Breast epithelium (tissue), 4 donors: ENCODE data around the gene NRXN3. TPM values are rescaled to one million over a fixed set of nuclear protein-coding genes. Genes with fewer than 3 reads are reported as not detected.

ENCODE experiments used
- DNase-seq, 2 donors: peaks; one replicate each; pipeline ENCODE4 v3.0.0-alpha.2; 2019; ENCODE audit warnings: low spot score in 2 of 2
- H3K27ac ChIP-seq, 2 donors: fragments of 200-600 bp; sonication (generic) in 1 of 2; one replicate each; pipeline ENCODE4 v1.5.1; 2016 to 2019; ENCODE audit warnings: mild to moderate bottlenecking in 1 of 2
- H3K27me3 ChIP-seq, 2 donors: fragments of 200-600 bp; sonication (generic) in 1 of 2; one replicate each; pipeline versions ENCODE4 v1.5.1 to v1.6.0; 2017 to 2019; ENCODE audit warnings: control low read depth in 1 of 2, mild to moderate bottlenecking in 1 of 2
- H3K36me3 ChIP-seq: fragments of 200-600 bp; one replicate; pipeline ENCODE4 v1.5.1; 2019
- H3K4me1 ChIP-seq, 2 donors: fragments of 200-600 bp; sonication (generic); one replicate each; pipeline ENCODE4 v1.5.1; 2016 to 2019; ENCODE audit warnings: control low read depth in 1 of 2
- H3K4me3 ChIP-seq, 3 donors: fragments of 200-600 bp; sonication (generic); 1 replicate in 2 of 3; 2 replicates in 1 of 3; pipeline ENCODE4 v1.5.1; 2016 to 2019; ENCODE audit warnings: mild to moderate bottlenecking in 3 of 3, moderate library complexity in 2 of 3
- H3K9me3 ChIP-seq, 2 donors: fragments of 200-600 bp; sonication (generic) in 1 of 2; one replicate each; pipeline ENCODE4 v1.5.1; 2016 to 2019; ENCODE audit warnings: control low read depth in 1 of 2
- CTCF ChIP-seq, 3 donors: fragments of 450-650 bp; IDR thresholded peaks; one replicate each; pipeline ENCODE4 v1.5.1; 2016 to 2017; ENCODE audit warnings: antibody characterized with exemption in 3 of 3, mild to moderate bottlenecking in 3 of 3, moderate library complexity in 3 of 3
- POLR2A ChIP-seq: fragments of 450-650 bp; IDR thresholded peaks from one replicate; pipeline ENCODE4 v1.6.1; 2016; ENCODE audit warnings: antibody characterized with exemption, mild to moderate bottlenecking, moderate library complexity
- POLR2AphosphoS5 ChIP-seq, 3 donors: sonication (generic); formaldehyde crosslinking; IDR thresholded peaks; one replicate each; pipeline ENCODE4 v1.6.1; 2017; ENCODE audit warnings: antibody characterized with exemption in 3 of 3
- intact Hi-C: fragments of 100-400 bp; cut with DNase I; formaldehyde crosslinking; loops from one replicate; pipeline ENCODE4 v1.15.1; 2023; ENCODE audit warnings: low total_unique reads
- total RNA-seq, 3 donors: library from RNA; depleted of rRNA; stranded (reverse); fragments of >200 nt; gene quantifications; one replicate each; pipeline ENCODE4 v1.1.0, GENCODE V29; 2016

The NRXN3 gene
- total RNA-seq, 3 donors from 2014 or later = 2.9 to 3.6 (median 3.5) TPM

GRCh38 chr14:79298373-79298772 is 1128.2 kb downstream of the NRXN3 start:
- Histone ChIP-seq H3K36me3 (no peaks in the 10 kb centered on the region), H3K9me3 (no peaks in the 10 kb centered on the region), H3K27me3 (no peaks in the 10 kb centered on the region), H3K27ac (no peak overlapping the region), H3K4me3 (no peak overlapping the region), H3K4me1 (no peaks in the 10 kb centered on the region)
- DNase-seq = no peak
- TF ChIP-seq POLR2A = no peak
- TF ChIP-seq CTCF (IDR thresholded peaks at IDR 0.05) = no peak
- no peak for TF ChIP-seq POLR2AphosphoS5 (IDR thresholded peaks at IDR 0.05)
- intact Hi-C loops = no loop called here

GRCh38 chr14:79299162-79299561 is 1129.0 kb downstream of the NRXN3 start:
- no peaks in the 10 kb centered on the region for H3K4me1 ChIP-seq
- intact Hi-C loops = no loop called here
- H3K27me3 ChIP-seq = no peaks in the 10 kb centered on the region
- H3K27ac ChIP-seq = no peak overlapping the region
- TF ChIP-seq POLR2AphosphoS5 (IDR thresholded peaks at IDR 0.05) (no peak), POLR2A (no peak), CTCF (IDR thresholded peaks at IDR 0.05) (no peak)
- H3K9me3 ChIP-seq = no peaks in the 10 kb centered on the region
- no peaks in the 10 kb centered on the region for H3K36me3 ChIP-seq
- H3K4me3 ChIP-seq = no peak overlapping the region
- DNase-seq = no peak

GRCh38 chr14:79304279-79304678 is 1134.1 kb downstream of the NRXN3 start:
- no peak overlapping the region for H3K27ac ChIP-seq
- DNase-seq = no peak
- intact Hi-C loops = no loop called here
- no peaks in the 10 kb centered on the region for H3K4me1 ChIP-seq
- no peaks in the 10 kb centered on the region for H3K36me3 ChIP-seq
- H3K27me3 ChIP-seq = no peaks in the 10 kb centered on the region
- TF ChIP-seq CTCF (IDR thresholded peaks at IDR 0.05) (no peak), POLR2AphosphoS5 (IDR thresholded peaks at IDR 0.05) (no peak), POLR2A (no peak)
- no peaks in the 10 kb centered on the region for H3K9me3 ChIP-seq
- H3K4me3 ChIP-seq = no peak overlapping the region

- intact Hi-C loops = no loop called here
- no peak overlapping the region for H3K27ac ChIP-seq
- TF ChIP-seq POLR2AphosphoS5 (IDR thresholded peaks at IDR 0.05) (no peak), CTCF (IDR thresholded peaks at IDR 0.05) (no peak), POLR2A (no peak)
These were observed 1136.4 kb downstream of the NRXN3 start for GRCh38 chr14:79306546-79306945.

GRCh38 chr14:79318371-79318770 is 1148.2 kb downstream of the NRXN3 start:
- no peak overlapping the region for H3K4me3 ChIP-seq
- no peak for DNase-seq
- intact Hi-C loops = no loop called here
- no peaks in the 10 kb centered on the region for H3K9me3 ChIP-seq
- H3K4me1 ChIP-seq = no peaks in the 10 kb centered on the region
- TF ChIP-seq CTCF (IDR thresholded peaks at IDR 0.05) (no peak), POLR2AphosphoS5 (IDR thresholded peaks at IDR 0.05) (no peak), POLR2A (no peak)
- H3K27ac ChIP-seq = no peak overlapping the region
- no peaks in the 10 kb centered on the region for H3K36me3 ChIP-seq
- no peaks in the 10 kb centered on the region for H3K27me3 ChIP-seq

More at GRCh38 chr14:79306546-79306945, 1136.4 kb downstream of the NRXN3 start:
- Histone ChIP-seq H3K27me3 (no peaks in the 10 kb centered on the region), H3K36me3 (no peaks in the 10 kb centered on the region), H3K4me3 (no peak overlapping the region), H3K4me1 (no peaks in the 10 kb centered on the region), H3K9me3 (no peaks in the 10 kb centered on the region)
- DNase-seq = no peak
